ENCODE results near the gene NDUFB10.
"Not testable (repeated sequence)": the region's sequence is repeated elsewhere in the genome, so short reads cannot be mapped to it uniquely, and the experiment has no call there.

NDUFB10 gene

DNA sequence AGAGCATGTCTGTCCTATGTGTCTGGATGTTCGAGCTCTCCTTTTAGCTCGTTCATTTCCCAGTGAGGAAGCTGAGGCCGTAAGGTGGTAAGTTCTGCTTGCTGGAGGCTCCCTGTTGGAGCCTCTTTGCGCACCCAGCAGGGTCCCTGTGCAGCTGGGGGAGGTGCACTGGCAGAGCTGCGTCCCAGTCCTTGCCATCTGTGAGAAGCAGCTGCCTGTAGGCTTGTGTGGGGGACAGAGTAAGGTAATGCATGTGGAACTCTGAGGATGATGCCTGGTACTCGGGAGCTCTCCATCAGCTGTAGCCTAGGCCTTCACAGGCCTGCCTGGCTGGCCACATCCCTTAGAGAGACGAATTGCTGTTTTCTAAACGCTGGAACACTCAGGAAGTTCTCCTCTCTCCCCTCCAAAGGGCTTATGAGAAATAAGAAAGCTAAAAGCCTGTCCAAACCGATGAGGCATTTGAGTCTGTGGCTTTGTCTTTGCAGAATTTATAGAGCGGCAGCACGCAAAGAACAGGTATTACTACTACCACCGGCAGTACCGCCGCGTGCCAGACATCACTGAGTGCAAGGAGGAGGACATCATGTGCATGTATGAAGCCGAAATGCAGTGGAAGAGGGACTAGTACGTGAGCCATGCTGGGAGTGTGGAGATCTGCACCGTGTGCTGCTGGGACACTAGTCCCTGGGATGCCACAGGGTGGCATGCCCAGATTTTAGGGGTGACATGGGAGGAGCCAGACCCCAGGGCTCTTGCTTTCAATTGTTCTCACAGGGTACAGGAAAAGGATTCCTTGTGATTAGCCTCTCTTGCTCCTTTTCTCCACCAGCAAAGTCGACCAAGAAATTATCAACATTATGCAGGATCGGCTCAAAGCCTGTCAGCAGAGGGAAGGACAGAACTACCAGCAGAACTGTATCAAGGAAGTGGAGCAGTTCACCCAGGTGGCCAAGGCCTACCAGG, 1.6 kb downstream of the NDUFB10 start:
- peak overlapping the region; percentile 84 for H3K4me3 ChIP-seq (ENCODE audit: low read length)
- peak; percentile 69 for DNase-seq (ENCODE audit: low read depth)
- TF ChIP-seq, protein P1, sequence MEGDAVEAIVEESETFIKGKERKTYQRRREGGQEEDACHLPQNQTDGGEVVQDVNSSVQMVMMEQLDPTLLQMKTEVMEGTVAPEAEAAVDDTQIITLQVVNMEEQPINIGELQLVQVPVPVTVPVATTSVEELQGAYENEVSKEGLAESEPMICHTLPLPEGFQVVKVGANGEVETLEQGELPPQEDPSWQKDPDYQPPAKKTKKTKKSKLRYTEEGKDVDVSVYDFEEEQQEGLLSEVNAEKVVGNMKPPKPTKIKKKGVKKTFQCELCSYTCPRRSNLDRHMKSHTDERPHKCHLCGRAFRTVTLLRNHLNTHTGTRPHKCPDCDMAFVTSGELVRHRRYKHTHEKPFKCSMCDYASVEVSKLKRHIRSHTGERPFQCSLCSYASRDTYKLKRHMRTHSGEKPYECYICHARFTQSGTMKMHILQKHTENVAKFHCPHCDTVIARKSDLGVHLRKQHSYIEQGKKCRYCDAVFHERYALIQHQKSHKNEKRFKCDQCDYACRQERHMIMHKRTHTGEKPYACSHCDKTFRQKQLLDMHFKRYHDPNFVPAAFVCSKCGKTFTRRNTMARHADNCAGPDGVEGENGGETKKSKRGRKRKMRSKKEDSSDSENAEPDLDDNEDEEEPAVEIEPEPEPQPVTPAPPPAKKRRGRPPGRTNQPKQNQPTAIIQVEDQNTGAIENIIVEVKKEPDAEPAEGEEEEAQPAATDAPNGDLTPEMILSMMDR (IDR thresholded peaks at IDR 0.05; ENCODE audit: insufficient read depth, low read depth, low read length, missing control alignments) = no peak

DNA sequence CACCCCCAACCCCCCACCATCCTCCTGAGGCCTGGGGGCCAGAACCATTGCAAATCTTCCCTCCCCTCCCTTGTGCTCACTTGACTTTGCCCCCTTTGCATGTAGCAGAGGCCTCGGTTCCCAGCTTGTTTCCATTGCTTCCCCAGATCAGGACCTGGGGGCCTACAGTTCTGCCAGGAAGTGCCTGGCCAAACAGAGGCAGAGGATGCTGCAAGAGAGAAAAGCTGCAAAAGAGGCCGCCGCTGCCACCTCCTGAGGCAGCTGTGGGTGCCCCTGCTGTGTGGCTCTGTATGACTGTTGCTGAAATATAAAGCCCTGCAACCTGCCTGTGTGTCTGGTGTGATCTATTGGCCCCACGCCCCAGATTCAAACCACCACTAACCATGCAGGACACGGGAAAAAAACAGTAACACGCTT, 2.3 kb downstream of the NDUFB10 start:
- DNase-seq (ENCODE audit: low read depth) = no peak
- H3K4me3 ChIP-seq (ENCODE audit: low read length) = no peak overlapping the region
- TF ChIP-seq, protein P1 (IDR thresholded peaks at IDR 0.05; ENCODE audit: insufficient read depth, low read depth, low read length, missing control alignments) = no peak

DNA sequence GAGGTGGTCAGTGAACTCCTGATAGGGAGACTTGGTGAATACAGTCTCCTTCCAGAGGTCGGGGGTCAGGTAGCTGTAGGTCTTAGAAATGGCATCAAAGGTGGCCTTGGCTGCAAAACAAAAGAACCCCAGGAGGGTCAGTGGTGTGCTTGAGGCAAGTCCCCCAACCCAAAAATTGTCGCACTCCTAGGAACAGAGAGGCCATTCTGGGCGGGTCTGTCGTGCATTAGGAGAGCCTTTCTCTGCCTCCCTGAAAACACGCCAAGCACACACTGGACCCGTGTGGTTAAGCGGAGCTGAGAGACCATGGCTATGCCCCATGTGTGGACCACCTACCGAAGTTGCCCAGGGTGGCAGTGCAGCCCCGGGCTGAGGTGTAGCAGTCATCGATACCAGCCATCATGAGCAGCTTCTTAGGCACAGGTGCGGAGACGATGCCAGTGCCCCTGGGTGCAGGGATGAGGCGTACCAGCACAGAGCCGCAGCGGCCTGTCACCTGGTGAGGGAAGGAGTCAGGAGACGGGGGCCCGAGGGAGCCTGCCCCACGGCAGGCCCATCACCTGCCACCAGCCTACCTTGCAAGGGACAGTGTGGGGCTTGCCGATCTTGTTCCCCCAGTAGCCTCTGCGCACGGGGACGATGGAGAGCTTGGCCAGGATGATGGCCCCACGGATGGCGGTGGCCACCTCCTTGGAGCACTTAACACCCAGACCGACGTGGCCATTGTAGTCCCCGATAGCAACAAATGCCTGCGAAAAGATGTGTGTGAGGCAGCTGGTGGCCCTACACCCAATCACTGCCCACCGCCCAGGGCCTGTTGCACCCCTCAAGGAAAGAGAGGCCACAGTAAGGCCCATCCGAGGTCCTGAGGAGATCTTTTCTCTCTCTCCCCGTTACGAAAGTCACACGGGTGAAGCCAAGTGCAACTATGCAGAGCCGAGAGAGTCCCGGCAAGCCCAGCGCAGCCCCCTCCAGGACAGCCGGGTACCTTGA, 3.1 kb downstream of the NDUFB10 start:
- not testable (repeated sequence) for DNase-seq (ENCODE audit: low read depth)
- H3K4me3 ChIP-seq (ENCODE audit: low read length) = peak overlapping the region; percentile 63

DNA sequence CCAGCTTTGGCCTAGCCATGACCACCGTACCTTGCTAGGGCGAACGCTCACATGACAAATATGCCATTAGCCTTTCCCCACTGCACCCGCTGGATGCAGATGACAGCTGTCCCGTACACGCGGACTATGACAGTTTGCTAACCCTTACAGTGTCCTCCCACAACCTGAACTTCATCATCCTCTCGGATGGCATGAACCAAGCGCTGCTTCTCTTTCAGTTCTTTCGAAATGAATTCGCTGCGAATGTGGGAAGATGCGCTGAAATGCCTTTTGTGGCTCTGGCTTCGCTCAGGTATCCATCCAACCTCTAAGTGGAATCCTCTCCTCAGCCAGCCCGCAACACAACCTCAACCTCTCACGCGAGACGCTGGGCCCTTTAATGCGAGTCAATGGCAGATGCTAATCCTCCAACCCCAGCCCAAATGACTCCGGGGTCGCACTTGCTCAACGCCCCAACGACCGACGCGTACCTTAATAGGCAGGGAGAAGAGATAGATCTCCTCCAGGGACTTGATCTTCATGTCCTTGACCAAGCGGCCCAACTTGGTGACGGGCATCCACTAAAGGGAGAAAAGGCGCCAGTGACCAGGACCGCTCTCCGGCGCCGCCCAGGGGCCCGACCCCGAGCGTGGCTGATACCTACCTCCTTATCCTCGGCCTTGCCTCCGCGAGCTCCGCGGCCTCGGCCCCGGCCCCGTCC, 4.6 kb downstream of the NDUFB10 start:
- no peak for DNase-seq (ENCODE audit: low read depth)
- TF ChIP-seq, protein P1 (IDR thresholded peaks at IDR 0.05; ENCODE audit: insufficient read depth, low read depth, low read length, missing control alignments) = no peak

DNA sequence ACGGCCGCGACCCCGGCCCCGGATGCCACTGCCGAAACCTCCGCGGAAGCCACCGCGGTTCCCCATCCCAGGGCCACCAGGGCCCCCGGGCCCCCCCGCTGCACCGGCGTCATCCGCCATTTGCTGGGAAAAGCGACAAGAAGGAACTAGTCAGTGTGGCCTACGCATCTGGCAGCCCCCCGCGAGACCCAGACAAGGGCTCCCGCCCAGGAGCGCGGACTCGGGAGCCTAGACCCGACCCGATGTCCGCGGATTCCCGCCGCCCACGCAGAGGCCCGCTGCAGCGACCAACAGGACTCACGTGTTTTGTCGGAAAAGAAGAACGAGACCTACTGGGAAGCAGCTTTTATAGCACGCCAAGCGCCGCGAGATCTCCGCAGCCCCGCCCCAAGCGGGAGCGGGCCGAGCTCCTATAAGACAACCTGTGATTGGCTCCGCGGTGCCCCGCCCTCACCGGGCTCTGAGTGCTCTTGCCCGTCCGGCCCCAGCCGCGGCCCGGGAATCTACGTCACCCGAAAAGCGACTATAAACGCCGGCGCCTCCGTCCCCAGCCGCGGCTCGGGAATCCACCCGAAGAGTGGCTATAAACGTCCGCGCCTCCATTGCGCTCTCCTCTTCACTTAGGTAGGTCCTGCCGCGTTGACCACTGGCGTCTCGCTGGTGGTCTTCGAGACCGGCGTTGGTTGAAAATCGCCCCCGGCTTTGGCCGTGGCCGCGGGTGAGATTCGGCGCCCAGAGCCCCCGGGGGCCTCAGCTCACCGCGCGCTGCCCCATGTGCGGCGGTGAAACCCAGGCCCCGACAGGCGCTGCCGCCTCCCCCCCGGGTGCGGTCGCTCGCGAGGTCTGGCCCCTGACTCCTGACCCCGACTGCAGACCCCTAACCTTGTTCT, 5.4 kb downstream of the NDUFB10 start, which contains the start of gene RPS2:
Gene RPS2, minus strand, starts transcription at position 321 of the 890 bp plus-strand sequence. Its CDS starts 201 bp downstream, at position 120.
- TF ChIP-seq, protein P1 (IDR thresholded peaks at IDR 0.05; ENCODE audit: insufficient read depth, low read depth, low read length, missing control alignments) = no peak
- DNase-seq (ENCODE audit: low read depth) = peak; percentile 99
- peak within 1 kb of the TSS; percentile 63 for H3K4me3 ChIP-seq (ENCODE audit: low read length)

More for the DNA sequence above, 4.6 kb downstream of the NDUFB10 start:
- H3K4me3 ChIP-seq (ENCODE audit: low read length) = peak overlapping the region; percentile 63

DNA sequence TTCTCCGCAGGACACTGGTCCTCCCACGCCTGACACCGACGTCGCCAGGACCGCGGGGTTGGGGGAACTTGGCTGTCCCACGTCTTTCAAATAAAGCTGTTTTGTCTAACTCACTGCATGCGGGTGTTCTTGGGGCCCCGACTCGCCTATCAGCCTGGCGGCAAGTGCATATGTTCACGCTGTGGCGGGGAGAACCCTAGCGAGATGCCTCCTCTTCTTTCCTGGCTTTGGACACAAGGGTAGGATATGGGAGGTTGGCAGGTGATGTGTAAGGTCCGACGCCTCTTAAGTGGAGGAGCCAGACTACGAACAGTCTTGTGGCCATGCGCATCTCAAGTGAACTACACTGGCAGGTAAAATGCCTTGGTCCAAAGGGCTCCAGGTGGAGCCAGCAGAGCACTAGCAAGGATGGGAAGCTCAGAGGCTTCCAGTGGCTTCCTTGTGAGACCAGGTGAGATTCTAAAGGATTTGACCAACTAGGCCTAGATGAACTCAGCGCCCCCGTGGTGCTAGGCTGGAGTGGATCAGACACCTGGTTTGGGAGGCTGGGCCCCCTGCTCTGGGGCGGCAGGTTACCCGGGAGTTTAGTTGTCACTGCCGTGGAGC, 6.2 kb downstream of the NDUFB10 start:
- H3K4me3 ChIP-seq (ENCODE audit: low read length) = peak overlapping the region; percentile 63
- DNase-seq (ENCODE audit: low read depth) = no peak
- TF ChIP-seq, protein P1 (IDR thresholded peaks at IDR 0.05; ENCODE audit: insufficient read depth, low read depth, low read length, missing control alignments) = no peak
